ENCODE results near the gene SLC35F1. TPM values are rescaled to one million over a fixed set of nuclear protein-coding genes. Genes with fewer than 3 reads are reported as not detected.

Gene SLC35F1
- total and polyA plus RNA-seq, 2 donors (not counting 1 experiment from before 2014, with no cell fraction given) = not detected

GRCh38 chr6:118202517-118202916, 295.5 kb downstream of the SLC35F1 start:
- POLR2A ChIA-PET = no interaction called here
- H3K4me3 ChIP-seq (ENCODE audit: control extremely low read depth in 1 of 5, extremely low read depth in 1 of 5, insufficient read depth in 1 of 5, low read depth in 2 of 5, low read length in 4 of 5) = no peak overlapping the region
- Mint-ChIP-seq H3K4me3 (no peak overlapping the region), H3K4me1 (no peaks in the 10 kb centered on the region), H3K27me3 (no peaks in the 10 kb centered on the region), H3K9me3 (ENCODE audit: insufficient read depth) (no peaks in the 10 kb centered on the region), H3K27ac (no peak overlapping the region)
- ATAC-seq (ENCODE audit: low read depth) (no peak), DNase-seq (no peak)
- WGBS (ENCODE audit: insufficient coverage) = 100% methylated on average over 1 of the region's 1 CpG
- no peaks in the 10 kb centered on the region for H3K9me3 ChIP-seq (ENCODE audit: control extremely low read depth in 1 of 3, control insufficient read depth in 2 of 3, insufficient read depth in 1 of 3, low read length in 2 of 3)
- no peak overlapping the region for H2AFZ ChIP-seq (ENCODE audit: insufficient read depth, low read depth, low read length, poor library complexity, severe bottlenecking)
- H4K20me1 ChIP-seq (ENCODE audit: control insufficient read depth, insufficient read depth, low read length, poor library complexity, severe bottlenecking) = no peaks in the 10 kb centered on the region
- no peaks in the 10 kb centered on the region for H3K27me3 ChIP-seq (replicated peaks in 1 of 4; ENCODE audit: control extremely low read depth in 1 of 4, control insufficient read depth in 3 of 4, insufficient read depth in 4 of 4, low read length in 3 of 4)
- H3K27ac ChIP-seq (ENCODE audit: low read length in 2 of 2) = no peak overlapping the region
- intact Hi-C loops (cut with micrococcal nuclease) = no loop called here
- no peak overlapping the region for H3K4me2 ChIP-seq (replicated peaks; ENCODE audit: low read depth, low read length, poor library complexity, severe bottlenecking)
- H3K4me1 ChIP-seq (ENCODE audit: control insufficient read depth in 2 of 2, insufficient read depth in 2 of 2, low read length in 2 of 2) = no peaks in the 10 kb centered on the region
- H3K79me2 ChIP-seq (ENCODE audit: control insufficient read depth, insufficient read depth, low read length) = no peaks in the 10 kb centered on the region
- no peak for TF ChIP-seq EZH2 (IDR thresholded peaks at IDR 0.05; ENCODE audit: borderline replicate concordance, insufficient read depth, low read depth, low read length, poor library complexity, severe bottlenecking)
- TF ChIP-seq CTCF (IDR thresholded peaks at IDR 0.05) = no peak
- H3K9ac ChIP-seq (ENCODE audit: low read length) = no peak overlapping the region
- H3K36me3 ChIP-seq (replicated peaks in 1 of 2; ENCODE audit: control extremely low read depth in 1 of 2, control insufficient read depth in 1 of 2, extremely low read depth in 1 of 2, insufficient read depth in 2 of 2, low read length in 1 of 2) = no peaks in the 10 kb centered on the region
- CTCF ChIA-PET = interaction anchor here (0.9 kb wide), 1 partner anchor 17 kb away, joined by 3 read pairs; no protein-coding TSS in a partner anchor

DNA sequence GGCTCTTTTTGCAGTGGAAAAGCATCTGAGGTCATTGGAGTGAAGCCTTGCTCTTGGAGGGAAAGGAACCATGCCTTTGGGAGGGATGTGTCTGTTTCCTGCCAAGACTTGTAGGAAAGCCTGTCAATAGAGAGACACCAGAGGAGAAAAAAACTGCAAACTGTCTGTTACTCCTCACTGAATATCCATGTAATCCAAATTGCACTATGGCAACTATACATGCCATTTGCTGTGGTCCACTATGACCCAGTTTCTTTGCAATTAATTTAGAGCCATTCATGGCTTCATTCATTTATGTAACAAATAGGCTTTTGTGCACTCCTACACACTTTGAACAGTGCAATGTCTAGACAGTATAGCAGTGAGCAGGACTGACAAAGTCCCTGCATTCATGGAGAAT, 296.5 kb downstream of the SLC35F1 start:
- no peaks in the 10 kb centered on the region for H3K4me1 ChIP-seq (ENCODE audit: control insufficient read depth in 2 of 2, insufficient read depth in 2 of 2, low read length in 2 of 2)
- TF ChIP-seq EZH2 (IDR thresholded peaks at IDR 0.05; ENCODE audit: borderline replicate concordance, insufficient read depth, low read depth, low read length, poor library complexity, severe bottlenecking) (no peak), CTCF (IDR thresholded peaks at IDR 0.05) (no peak)
- Mint-ChIP-seq H3K27me3 (no peaks in the 10 kb centered on the region), H3K4me1 (no peaks in the 10 kb centered on the region), H3K27ac (no peak overlapping the region), H3K4me3 (no peak overlapping the region), H3K9me3 (ENCODE audit: insufficient read depth) (no peaks in the 10 kb centered on the region)
- no peaks in the 10 kb centered on the region for H3K79me2 ChIP-seq (ENCODE audit: control insufficient read depth, insufficient read depth, low read length)
- H2AFZ ChIP-seq (ENCODE audit: insufficient read depth, low read depth, low read length, poor library complexity, severe bottlenecking) = no peak overlapping the region
- H3K4me3 ChIP-seq (ENCODE audit: control extremely low read depth in 1 of 5, extremely low read depth in 1 of 5, insufficient read depth in 1 of 5, low read depth in 2 of 5, low read length in 4 of 5) = no peak overlapping the region
- H3K9me3 ChIP-seq (ENCODE audit: control extremely low read depth in 1 of 3, control insufficient read depth in 2 of 3, insufficient read depth in 1 of 3, low read length in 2 of 3) = no peaks in the 10 kb centered on the region
- no peak overlapping the region for H3K9ac ChIP-seq (ENCODE audit: low read length)
- ATAC-seq (ENCODE audit: low read depth) (no peak), DNase-seq (no peak)
- intact Hi-C loops (cut with micrococcal nuclease) = no loop called here
- no peaks in the 10 kb centered on the region for H3K27me3 ChIP-seq (replicated peaks in 1 of 4; ENCODE audit: control extremely low read depth in 1 of 4, control insufficient read depth in 3 of 4, insufficient read depth in 4 of 4, low read length in 3 of 4)
- no peaks in the 10 kb centered on the region for H4K20me1 ChIP-seq (ENCODE audit: control insufficient read depth, insufficient read depth, low read length, poor library complexity, severe bottlenecking)
- no peaks in the 10 kb centered on the region for H3K36me3 ChIP-seq (replicated peaks in 1 of 2; ENCODE audit: control extremely low read depth in 1 of 2, control insufficient read depth in 1 of 2, extremely low read depth in 1 of 2, insufficient read depth in 2 of 2, low read length in 1 of 2)
- H3K27ac ChIP-seq (ENCODE audit: low read length in 2 of 2) = no peak overlapping the region
- no peak overlapping the region for H3K4me2 ChIP-seq (replicated peaks; ENCODE audit: low read depth, low read length, poor library complexity, severe bottlenecking)
- POLR2A ChIA-PET = no interaction called here
- CTCF ChIA-PET = interaction anchor here (0.9 kb wide), 1 partner anchor 18 kb away, joined by 3 read pairs; no protein-coding TSS in a partner anchor
